ENCODE measurements around the gene MMP2. TPM values are rescaled to one million over a fixed set of nuclear protein-coding genes. Genes with fewer than 3 reads are reported as not detected.

MMP2 gene
- total and polyA plus RNA-seq, 2 of the 8 experiments (the other 6 are each of a cell fraction or from before 2014, with no cell fraction given) = 33.6 to 58.2 TPM

DNA sequence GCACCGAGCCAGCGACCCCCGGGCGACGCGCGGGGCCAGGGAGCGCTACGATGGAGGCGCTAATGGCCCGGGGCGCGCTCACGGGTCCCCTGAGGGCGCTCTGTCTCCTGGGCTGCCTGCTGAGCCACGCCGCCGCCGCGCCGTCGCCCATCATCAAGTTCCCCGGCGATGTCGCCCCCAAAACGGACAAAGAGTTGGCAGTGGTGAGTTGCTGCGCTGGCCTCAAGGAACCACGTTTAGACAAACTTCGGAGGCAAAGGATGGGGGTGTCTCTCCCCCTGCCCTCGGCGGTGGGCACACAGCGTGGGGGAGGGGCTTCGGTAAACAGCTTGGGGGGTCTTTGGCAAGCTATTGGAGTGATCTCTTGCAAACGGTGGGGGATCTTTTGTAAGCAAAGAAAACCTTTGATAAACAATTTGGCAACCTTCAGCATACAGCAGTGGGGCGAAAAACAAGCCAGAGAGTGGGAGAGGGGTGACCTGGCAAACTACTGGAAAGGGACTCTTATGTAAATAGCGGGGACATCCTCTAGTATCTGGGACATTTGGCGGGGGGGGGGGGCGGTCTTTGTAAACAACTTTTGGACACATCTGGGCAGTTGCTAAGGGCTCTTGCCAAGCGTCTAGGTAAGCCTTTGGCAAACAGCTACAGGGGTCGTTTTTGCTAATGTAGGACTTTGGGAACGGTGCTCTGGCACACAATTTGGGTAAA lies 587 bp downstream of the MMP2 start:
- Histone ChIP-seq H3K4me1 (replicated peaks in 1 of 4; ENCODE audit: control insufficient read depth in 3 of 4, insufficient read depth in 4 of 4, low read length in 3 of 4) (peaks cover 3 to 16% (median 7%) of the 10 kb centered on the region in 4 experiments), H3K79me1 (ENCODE audit: low read depth, low read length) (no peaks in the 10 kb centered on the region; the same call in 1 of the 2 replicates), H2AFZ (ENCODE audit: low read length) (no peak overlapping the region), H3K4me3 (ENCODE audit: extremely low read depth in 1 of 4, insufficient read depth in 2 of 4, low read depth in 3 of 4, low read length in 4 of 4) (peak overlapping the region; percentile 28 to 75 (median 65)), H2BK120ac (replicated peaks; ENCODE audit: low read depth, low read length) (no peak overlapping the region), H3K9me3 (ENCODE audit: insufficient read depth in 2 of 2, low read depth in 1 of 2, low read length in 1 of 2) (no peaks in the 10 kb centered on the region), H3K18ac (ENCODE audit: extremely low read depth, low read length) (peak overlapping the region; percentile 67; the same call in 1 of the 2 replicates), H2BK12ac (ENCODE audit: low read depth, low read length) (peak overlapping the region; percentile 89; the same call in 1 of the 2 replicates), H2BK5ac (ENCODE audit: low read depth, low read length) (no peak overlapping the region), H4K20me1 (replicated peaks in 1 of 2; ENCODE audit: control insufficient read depth in 1 of 2, insufficient read depth in 2 of 2, low read length in 2 of 2) (peaks cover 0 to 6% of the 10 kb centered on the region in 2 experiments), H3K36me3 (ENCODE audit: control insufficient read depth in 2 of 4, insufficient read depth in 4 of 4, low read length in 3 of 4) (no peaks in the 10 kb centered on the region; a peak in 3 of 8 replicates), H3K56ac (replicated peaks; ENCODE audit: insufficient read length, low read depth, low read length) (no peak overlapping the region), H3K27ac (ENCODE audit: low read depth, low read length) (peak overlapping the region; percentile 27; the same call in 1 of the 2 replicates), H3K4ac (replicated peaks; ENCODE audit: insufficient read length, low read depth, low read length) (no peak overlapping the region), H2BK15ac (ENCODE audit: low read length) (no peak overlapping the region), H3K23ac (ENCODE audit: insufficient read length) (no peak overlapping the region), H4K5ac (ENCODE audit: insufficient read length, low read depth, low read length) (peak overlapping the region; percentile 30), H3K27me3 (replicated peaks in 1 of 4; ENCODE audit: control insufficient read depth in 3 of 4, extremely low read depth in 1 of 4, insufficient read depth in 3 of 4, low read length in 3 of 4) (peaks cover 7 to 48% (median 31%) of the 10 kb centered on the region in 4 experiments), H2AK5ac (ENCODE audit: low read depth, low read length) (no peak overlapping the region), H3K79me2 (ENCODE audit: control insufficient read depth in 1 of 2, insufficient read depth in 2 of 2, low read length in 2 of 2) (no peaks in the 10 kb centered on the region), H3K14ac (ENCODE audit: insufficient read length) (no peak overlapping the region), H3K4me2 (ENCODE audit: insufficient read depth in 1 of 2, low read depth in 2 of 2, low read length in 2 of 2) (peak overlapping the region; percentile 91 to 97), H2BK20ac (ENCODE audit: low read length) (no peak overlapping the region), H4K91ac (replicated peaks; ENCODE audit: insufficient read length, low read length) (no peak overlapping the region), H3K23me2 (ENCODE audit: low read depth, low read length) (peaks cover 15% of the 10 kb centered on the region), H3K9ac (replicated peaks in 1 of 4; ENCODE audit: extremely low read depth in 1 of 4, low read depth in 3 of 4, low read length in 3 of 4) (peak overlapping the region; percentile 4 to 78 (median 51); a peak in 4 of 7 replicates), H4K8ac (ENCODE audit: extremely low read depth, insufficient read depth, low read length) (peak overlapping the region; percentile 87; the same call in 1 of the 2 replicates)
- CTCF ChIA-PET (ENCODE audit: partially characterized antibody) = interaction anchor here (0.8 to 3.0 kb wide), 7 partner anchors 11 to 223 kb away, joined by 3 to 14 read pairs (median 4); no protein-coding TSS in a partner anchor
- DNase-seq (ENCODE audit: low read depth in 1 of 2, low spot score in 2 of 2) = peak in 1 of 2 experiments; percentile 74
- POLR2A ChIA-PET (ENCODE audit: partially characterized antibody) = interaction anchor here (0.8 to 1.5 kb wide), 7 partner anchors 9 to 30 kb away, joined by 3 to 8 read pairs (median 4); no protein-coding TSS in a partner anchor
- FAIRE-seq = no peak
- 2% methylated on average over 27 of the region's 41 CpGs; no CpG with 5 or more reads in 1 of the 2 experiments for WGBS, 2 experiments (ENCODE audit: extremely low coverage in 1 of 2, insufficient coverage in 1 of 2, insufficient read length in 1 of 2, insufficient replicate concordance in 2 of 2, low coverage in 1 of 2, low lambda C conversion rate in 2 of 2, missing lambda C conversion rate in 1 of 2)
- TF ChIP-seq, protein P1, sequence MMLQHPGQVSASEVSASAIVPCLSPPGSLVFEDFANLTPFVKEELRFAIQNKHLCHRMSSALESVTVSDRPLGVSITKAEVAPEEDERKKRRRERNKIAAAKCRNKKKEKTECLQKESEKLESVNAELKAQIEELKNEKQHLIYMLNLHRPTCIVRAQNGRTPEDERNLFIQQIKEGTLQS (IDR thresholded peaks at IDR 0.05; ENCODE audit: insufficient read depth, low read depth, low read length) = no peak
